ENCODE results near the gene ATAD3A.

ATAD3A gene

DNA sequence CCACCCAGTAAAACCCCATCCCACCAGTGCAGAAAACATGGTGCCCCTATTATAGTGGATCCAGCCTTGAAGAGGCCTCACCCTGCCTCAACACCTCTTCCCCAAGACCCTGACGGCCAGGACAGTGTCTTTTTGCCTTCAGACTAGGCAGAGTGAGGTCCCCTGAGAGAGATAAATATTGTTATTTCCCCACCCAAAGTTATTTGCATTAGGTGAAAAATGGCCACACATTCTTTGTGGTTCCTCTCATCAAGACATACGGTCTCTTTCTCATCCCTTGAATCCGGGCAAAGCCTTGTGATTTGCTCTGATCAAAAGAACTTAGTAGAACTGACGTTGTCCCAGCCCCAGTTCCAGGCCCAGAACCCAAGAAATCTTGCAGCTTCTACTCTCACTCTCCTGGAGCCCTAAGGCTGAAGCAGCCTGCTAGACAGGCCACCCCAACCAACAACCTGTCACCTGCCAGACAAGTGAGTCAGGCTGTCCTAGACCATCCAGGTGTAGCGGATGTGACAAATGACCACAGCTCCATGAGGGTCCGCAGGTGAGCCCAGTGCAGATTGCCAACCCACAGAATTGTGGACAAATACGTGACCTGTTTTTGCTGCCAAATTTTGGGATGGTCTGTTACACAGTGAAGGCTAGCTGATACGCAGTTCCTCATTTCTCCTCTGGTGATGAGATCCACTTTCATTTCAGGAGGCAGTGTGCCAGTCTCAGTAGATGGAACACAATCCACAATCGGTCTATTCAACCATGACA lies 70.8 kb downstream of the ATAD3A start:
- no peak for DNase-seq (ENCODE audit: low read depth, low spot score)

DNA sequence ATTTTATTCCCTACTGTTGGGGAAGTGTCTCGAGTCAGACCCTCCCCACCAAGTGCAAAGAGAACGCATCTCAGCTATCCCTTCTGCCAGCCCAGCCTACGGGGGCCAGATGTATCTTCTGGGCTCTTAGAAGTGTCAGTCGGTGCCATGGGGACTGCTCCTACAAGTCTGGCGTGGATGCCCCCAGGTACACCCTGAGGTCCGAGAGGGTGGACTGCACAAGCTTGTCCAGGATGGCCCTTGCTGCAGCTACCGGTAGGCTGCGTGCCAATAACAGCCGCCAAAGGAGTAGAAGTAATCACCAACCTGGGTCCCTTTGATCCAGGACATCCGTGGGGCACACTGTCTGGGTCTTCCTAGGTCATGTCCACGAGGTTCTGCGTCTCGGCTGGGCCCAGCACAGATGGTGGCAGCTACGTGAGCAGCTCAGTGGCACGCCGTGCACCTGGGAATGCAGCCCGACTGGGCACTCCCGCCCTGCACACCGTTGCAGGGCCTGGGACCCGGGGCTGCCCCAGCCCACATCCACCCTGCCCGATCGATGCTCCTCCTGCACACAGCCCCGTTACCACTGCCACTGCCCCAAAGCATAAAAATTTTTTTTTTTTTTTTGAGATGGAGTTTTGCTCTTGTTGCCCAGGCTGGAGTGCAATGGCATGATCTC lies 71.5 kb downstream of the ATAD3A start:
- no peak for DNase-seq (ENCODE audit: low read depth, low spot score)
